H1 (cell line): ENCODE data around the gene CBLC. TPM values are rescaled to one million over a fixed set of nuclear protein-coding genes. Genes with fewer than 3 reads are reported as not detected.

ENCODE experiments used
- CTCF ChIA-PET: fragments of 300-600 bp; sonication (Branson Sonifier 250); formaldehyde crosslinking; loops from one replicate; lab custom pipeline; 2021; ENCODE audit not compliant: partially characterized antibody; lab: Charles Lee
- POLR2A ChIA-PET: fragments of 300-600 bp; sonication (Branson Sonifier 250); formaldehyde crosslinking; loops from one replicate; lab custom pipeline; 2021; ENCODE audit warnings: inconsistent platforms; ENCODE audit not compliant: partially characterized antibody; lab: Charles Lee
- DNase-seq, 2 experiments: peaks; one replicate each; pipeline versions ENCODE4 v3.0.0 to v3.0.0-alpha.2; 2010 to 2022; ENCODE audit warnings: low spot score in 2 of 2, low read depth in 1 of 2, mixed read lengths in 1 of 2
- FAIRE-seq: peaks from 2 replicates; lab custom pipeline; 2011; peaks lifted over from hg19 to GRCh38; lab: Jason Lieb, UNC
- H2AFZ ChIP-seq: 2 replicates; pipeline ENCODE4 v1.8.1; 2012; ENCODE audit warnings: low read length, inconsistent platforms
- H2AK5ac ChIP-seq: 2 replicates; pipeline ENCODE4 v1.6.1; 2013; ENCODE audit warnings: low read depth, low read length
- H2BK120ac ChIP-seq: replicated peaks from 2 replicates; pipeline ENCODE3; 2013; ENCODE audit warnings: low read depth, low read length, inconsistent platforms
- H2BK12ac ChIP-seq: 2 replicates; pipeline ENCODE4 v1.6.1; 2013; ENCODE audit warnings: low read depth, low read length
- H2BK15ac ChIP-seq: 2 replicates; pipeline ENCODE4 v1.6.1; 2013; ENCODE audit warnings: low read length
- H2BK20ac ChIP-seq: 2 replicates; pipeline ENCODE4 v1.6.1; 2013; ENCODE audit warnings: low read length
- H2BK5ac ChIP-seq: 2 replicates; pipeline ENCODE4 v1.6.1; 2013; ENCODE audit warnings: low read depth, low read length
- H3K14ac ChIP-seq: 2 replicates; pipeline ENCODE4 v1.6.1; 2013; ENCODE audit warnings: inconsistent platforms; ENCODE audit not compliant: insufficient read length
- H3K18ac ChIP-seq: 2 replicates; pipeline ENCODE4 v1.6.1; 2013; ENCODE audit warnings: low read length; ENCODE audit errors: extremely low read depth
- H3K23ac ChIP-seq: 2 replicates; pipeline ENCODE4 v1.6.1; 2013; ENCODE audit warnings: inconsistent platforms; ENCODE audit not compliant: insufficient read length
- H3K23me2 ChIP-seq: 2 replicates; pipeline ENCODE4 v1.6.1; 2013; ENCODE audit warnings: low read depth, low read length
- H3K27ac ChIP-seq: 2 replicates; pipeline ENCODE4 v1.6.1; 2011; ENCODE audit warnings: low read depth, low read length, inconsistent platforms
- H3K27me3 ChIP-seq, 4 experiments: replicated peaks in 1 of 4; 1 replicate in 1 of 4; 2 replicates in 3 of 4; pipeline versions ENCODE4 v1.6.1 to v1.8.1; 2011 to 2013; ENCODE audit warnings: low read length in 3 of 4, mild to moderate bottlenecking in 3 of 4, inconsistent platforms in 2 of 4, mixed read lengths in 2 of 4, moderate library complexity in 1 of 4; ENCODE audit not compliant: control insufficient read depth in 3 of 4, insufficient read depth in 3 of 4; ENCODE audit errors: extremely low read depth in 1 of 4
- H3K36me3 ChIP-seq, 4 experiments: 2 replicates each; pipeline versions ENCODE4 v1.6.1 to v1.8.1; 2011 to 2013; ENCODE audit warnings: mild to moderate bottlenecking in 4 of 4, low read length in 3 of 4, moderate library complexity in 2 of 4, control low read depth in 1 of 4, inconsistent platforms in 1 of 4; ENCODE audit not compliant: insufficient read depth in 4 of 4, control insufficient read depth in 2 of 4
- H3K4ac ChIP-seq: replicated peaks from 2 replicates; pipeline ENCODE3; 2013; ENCODE audit warnings: low read length, low read depth, mixed read lengths, inconsistent platforms; ENCODE audit not compliant: insufficient read length
- H3K4me1 ChIP-seq, 4 experiments: replicated peaks in 1 of 4; 1 replicate in 1 of 4; 2 replicates in 3 of 4; pipeline versions ENCODE4 v1.6.1 to v1.8.1; 2011 to 2013; ENCODE audit warnings: low read length in 3 of 4, inconsistent platforms in 2 of 4, mixed read lengths in 1 of 4; ENCODE audit not compliant: insufficient read depth in 4 of 4, control insufficient read depth in 3 of 4
- H3K4me2 ChIP-seq, 2 experiments: 2 replicates each; pipeline versions ENCODE4 v1.6.1 to v1.8.1; 2011 to 2013; ENCODE audit warnings: low read depth in 2 of 2, low read length in 2 of 2, control low read depth in 1 of 2, inconsistent platforms in 1 of 2, mild to moderate bottlenecking in 1 of 2; ENCODE audit not compliant: insufficient read depth in 1 of 2
- H3K4me3 ChIP-seq, 4 experiments: fragments of 200-600, 300-600 bp in 1 of 4; sonication (generic), shearing (Covaris generic), sonication (Bioruptor Twin) in 1 of 4; 2 replicates each; pipeline versions ENCODE4 v1.5.1 to v1.8.1; 2011 to 2016; ENCODE audit warnings: low read length in 4 of 4, low read depth in 3 of 4, control low read depth in 2 of 4, inconsistent platforms in 2 of 4, mild to moderate bottlenecking in 2 of 4, mixed read lengths in 1 of 4, moderate library complexity in 1 of 4; ENCODE audit not compliant: insufficient read depth in 2 of 4; ENCODE audit errors: extremely low read depth in 1 of 4
- H3K56ac ChIP-seq: replicated peaks from 2 replicates; pipeline ENCODE3; 2013; ENCODE audit warnings: low read depth, mild to moderate bottlenecking, mixed read lengths, low read length, inconsistent platforms; ENCODE audit not compliant: insufficient read length
- H3K79me1 ChIP-seq: 2 replicates; pipeline ENCODE4 v1.6.1; 2013; ENCODE audit warnings: low read depth, low read length, control low read depth
- H3K79me2 ChIP-seq, 2 experiments: 2 replicates each; pipeline versions ENCODE4 v1.6.1 to v1.8.1; 2012 to 2013; ENCODE audit warnings: low read length in 2 of 2, mild to moderate bottlenecking in 2 of 2, inconsistent platforms in 1 of 2; ENCODE audit not compliant: insufficient read depth in 2 of 2, control insufficient read depth in 1 of 2
- H3K9ac ChIP-seq, 4 experiments: replicated peaks in 1 of 4; 1 replicate in 1 of 4; 2 replicates in 3 of 4; pipeline versions ENCODE4 v1.6.1 to v1.8.1; 2011 to 2013; ENCODE audit warnings: low read depth in 3 of 4, low read length in 3 of 4, control low read depth in 2 of 4, mild to moderate bottlenecking in 2 of 4, moderate library complexity in 2 of 4, inconsistent platforms in 1 of 4; ENCODE audit errors: extremely low read depth in 1 of 4
- H3K9me3 ChIP-seq, 2 experiments: 2 replicates each; pipeline versions ENCODE4 v1.6.1 to v1.8.1; 2012 to 2013; ENCODE audit warnings: mild to moderate bottlenecking in 2 of 2, moderate library complexity in 2 of 2, control low read depth in 1 of 2, inconsistent platforms in 1 of 2, low read depth in 1 of 2, low read length in 1 of 2, mixed read lengths in 1 of 2; ENCODE audit not compliant: insufficient read depth in 2 of 2
- H4K20me1 ChIP-seq, 2 experiments: replicated peaks in 1 of 2; 2 replicates each; pipeline versions ENCODE3 to v1.8.1; 2011 to 2013; ENCODE audit warnings: inconsistent platforms in 2 of 2, low read length in 2 of 2, mild to moderate bottlenecking in 1 of 2; ENCODE audit not compliant: insufficient read depth in 2 of 2, control insufficient read depth in 1 of 2
- H4K5ac ChIP-seq: 2 replicates; pipeline ENCODE4 v1.6.1; 2013; ENCODE audit warnings: low read length, low read depth, mixed read lengths, inconsistent platforms; ENCODE audit not compliant: insufficient read length
- H4K8ac ChIP-seq: 2 replicates; pipeline ENCODE4 v1.8.0; 2013; ENCODE audit warnings: mild to moderate bottlenecking, moderate library complexity, low read length, inconsistent platforms; ENCODE audit not compliant: insufficient read depth; ENCODE audit errors: extremely low read depth
- H4K91ac ChIP-seq: replicated peaks from 2 replicates; pipeline ENCODE3; 2013; ENCODE audit warnings: low read length, mixed read lengths, inconsistent platforms; ENCODE audit not compliant: insufficient read length
- CBX5 ChIP-seq: fragments of 300-800, 300-1000 bp; sonication (generic); IDR thresholded peaks from 2 replicates; pipeline ENCODE4 v1.7.1; 2016; ENCODE audit warnings: antibody characterized with exemption, low read length, low read depth
- KDM1A ChIP-seq: fragments of 200-600, 300-600 bp; sonication (generic); IDR thresholded peaks from 2 replicates; pipeline ENCODE4 v1.7.1; 2016; ENCODE audit warnings: mild to moderate bottlenecking, low read length, borderline replicate concordance
- WGBS, 2 experiments: shearing (Covaris generic) in 1 of 2; methylation state at CpG; one replicate each; pipeline versions ENCODE4 v1.1.6 to v1.1.7; 2013 to 2015; ENCODE audit warnings: low lambda C conversion rate in 2 of 2, mixed read lengths in 2 of 2, inconsistent platforms in 1 of 2, low coverage in 1 of 2, missing lambda C conversion rate in 1 of 2; ENCODE audit not compliant: insufficient replicate concordance in 2 of 2, insufficient coverage in 1 of 2, insufficient read length in 1 of 2; ENCODE audit errors: extremely low coverage in 1 of 2, missing lambda C conversion rate in 1 of 2; 5-methylcytosine and 5-hydroxymethylcytosine counted together
- polyA plus RNA-seq, 7 experiments: library from polyadenylated mRNA; depleted of rRNA in 3 of 7; stranded (reverse) in 5 of 7; unstranded in 2 of 7; fragments of >200 nt in 5 of 7; fragments of 200-250 nt in 2 of 7; gene quantifications; 1 replicate in 5 of 7; 2 replicates in 1 of 7; 4 replicates in 1 of 7; pipeline versions ENCODE4 v1.2.1 to v1.2.3, GENCODE V29; 2011 to 2013; ENCODE audit warnings: missing spikeins in 2 of 7, mixed read lengths in 2 of 7
- total RNA-seq: library from RNA; stranded (reverse); fragmentation: NEBNext Ultra II Directional; extraction: Animal tissue kit (Norgen Biotek cat#: 25700); gene quantifications from 2 replicates; pipeline ENCODE4 v1.2.1, GENCODE V29; 2021

The CBLC gene
- total and polyA plus RNA-seq, 2 of the 8 experiments (the other 6 are each of a cell fraction or from before 2014, with no cell fraction given): 17.4 to 35.7 TPM

GRCh38 chr19:44822670-44823372 is 45.1 kb downstream of the CBLC start:
- H3K56ac ChIP-seq: no peak overlapping the region

More at GRCh38 chr19:44822670-44823372, 45.1 kb downstream of the CBLC start:
- Histone ChIP-seq H3K36me3 (peaks cover 0 to 17% (median 3%) of the 10 kb centered on the region in 4 experiments; a peak in 4 of 8 replicates), H3K79me2 (no peaks in the 10 kb centered on the region), H3K4ac (no peak overlapping the region), H3K27me3 (peaks cover 1 to 24% (median 7%) of the 10 kb centered on the region in 4 experiments; a peak in 6 of 7 replicates), H3K9me3 (no peaks in the 10 kb centered on the region), H2BK5ac (no peak overlapping the region), H3K18ac (no peak overlapping the region), H4K20me1 (peaks cover 0 to 3% of the 10 kb centered on the region in 2 experiments), H2BK12ac (no peak overlapping the region), H3K23me2 (peaks cover 8% of the 10 kb centered on the region; the same call in 1 of the 2 replicates), H2BK20ac (no peak overlapping the region), H3K23ac (no peak overlapping the region), H3K9ac (no peak overlapping the region), H4K5ac (no peak overlapping the region), H3K4me2 (no peak overlapping the region), H3K79me1 (no peaks in the 10 kb centered on the region; the same call in 1 of the 2 replicates), H2BK15ac (no peak overlapping the region), H4K91ac (no peak overlapping the region), H4K8ac (no peak overlapping the region), H3K14ac (no peak overlapping the region), H2AK5ac (no peak overlapping the region), H2BK120ac (no peak overlapping the region), H3K4me3 (no peak overlapping the region), H2AFZ (no peak overlapping the region), H3K4me1 (0 out of 7 replicates have a peak, but pooled peaks cover 0 to 3% (median 0%) of the 10 kb centered on the region in 4 experiments), H3K27ac (no peak overlapping the region)
- CTCF ChIA-PET: interaction anchor here (1.0 to 2.3 kb wide), 10 partner anchors 8 to 251 kb away, joined by 3 to 10 read pairs (median 3); partner anchors contain the start of gene NECTIN2
- TF ChIP-seq KDM1A: peak; percentile 10; the same call in 1 of the 2 replicates
- TF ChIP-seq CBX5: no peak
- 84% methylated on average over 10 of the region's 10 CpGs; no CpG with 5 or more reads in 1 of the 2 experiments for WGBS, 2 experiments
- POLR2A ChIA-PET: interaction anchor here (0.6 to 4.0 kb wide), 10 partner anchors 11 to 216 kb away, joined by 3 to 37 read pairs (median 4); partner anchors contain the start of genes BCAM and NECTIN2
- FAIRE-seq (no peak), DNase-seq (no peak)
